Measurements from ENCODE around the gene CYB561. TPM values are rescaled to one million over a fixed set of nuclear protein-coding genes. Genes with fewer than 3 reads are reported as not detected.
"Not testable (repeated sequence)": the region's sequence is repeated elsewhere in the genome, so short reads cannot be mapped to it uniquely, and the experiment has no call there.

CYB561 gene
- total RNA-seq, 2 experiments from 2014 or later = 29.1 to 32.0 TPM

DNA sequence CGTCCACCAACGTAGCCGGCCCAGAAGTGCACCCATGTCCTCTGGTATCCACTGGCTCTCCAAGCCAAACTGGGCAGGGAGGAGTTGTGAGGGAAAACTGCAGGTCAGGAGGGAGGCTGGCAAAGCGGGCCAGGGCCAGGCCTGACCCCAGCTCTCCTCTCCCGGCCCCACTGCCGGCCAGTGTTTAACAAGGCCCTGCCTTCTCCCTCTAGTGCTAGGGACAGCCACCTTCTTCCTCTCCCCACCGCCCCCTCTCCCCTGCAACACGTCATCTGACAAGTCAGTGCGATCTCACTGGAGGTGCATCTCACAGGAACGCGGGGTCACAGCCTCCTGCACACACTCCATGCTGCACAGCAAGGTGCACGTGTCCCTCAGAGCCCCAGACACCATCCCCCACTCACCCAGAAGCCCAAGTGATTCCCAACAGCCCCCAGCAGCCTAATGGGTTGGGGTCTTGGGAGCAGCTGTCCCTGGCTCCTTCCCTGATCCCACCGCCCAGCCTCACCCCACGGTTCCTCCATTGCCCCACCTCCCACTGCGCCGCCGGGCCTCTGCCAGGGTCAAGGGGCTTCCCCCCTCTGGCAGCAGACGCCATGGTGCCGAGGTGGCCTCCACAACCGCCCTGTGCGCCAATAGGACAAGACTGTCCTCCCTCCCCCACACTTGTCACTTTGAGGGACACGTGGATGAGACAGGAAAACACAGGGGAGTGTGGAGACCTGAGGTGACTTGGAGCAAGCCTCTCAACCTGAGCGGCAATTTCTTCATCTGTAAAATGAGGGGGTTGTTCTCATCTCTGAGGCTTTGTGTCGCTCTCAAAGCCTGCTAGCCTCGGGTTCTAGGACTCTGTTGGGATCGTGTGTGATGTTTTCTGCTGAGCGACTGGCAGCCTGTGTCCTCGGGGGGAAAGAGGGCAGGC, 29.6 kb upstream of the CYB561 start:
- Mint-ChIP-seq H3K27me3 (peaks cover 54% of the 10 kb centered on the region), H3K27ac (no peak overlapping the region), H3K4me1 (peaks cover 6% of the 10 kb centered on the region), H3K9me3 (no peaks in the 10 kb centered on the region), H3K36me3 (no peaks in the 10 kb centered on the region), H3K4me3 (peak overlapping the region; percentile 49)
- POLR2A ChIA-PET = no interaction called here
- no peak for ATAC-seq (ENCODE audit: low read depth)
- DNase-seq = no peak

- H3K27me3 Mint-ChIP-seq = peaks cover 54% of the 10 kb centered on the region
- ATAC-seq (ENCODE audit: low read depth) = no peak
- no peak overlapping the region for H3K4me3 Mint-ChIP-seq
- peaks cover 6% of the 10 kb centered on the region for H3K4me1 Mint-ChIP-seq
- POLR2A ChIA-PET = no interaction called here
- no peaks in the 10 kb centered on the region for H3K9me3 Mint-ChIP-seq
- DNase-seq = no peak
- H3K36me3 Mint-ChIP-seq = no peaks in the 10 kb centered on the region
- H3K27ac Mint-ChIP-seq = no peak overlapping the region
Measured at GRCh38 chr17:63474586-63475460, 28.7 kb upstream of the CYB561 start.

- POLR2A ChIA-PET = no interaction called here
- Mint-ChIP-seq H3K4me1 (peaks cover 6% of the 10 kb centered on the region), H3K27ac (no peak overlapping the region), H3K36me3 (no peaks in the 10 kb centered on the region), H3K9me3 (no peaks in the 10 kb centered on the region), H3K27me3 (peaks cover 52% of the 10 kb centered on the region), H3K4me3 (no peak overlapping the region)
- ATAC-seq (ENCODE audit: low read depth) (no peak), DNase-seq (no peak)
Measured at GRCh38 chr17:63474174-63474573, 28.1 kb upstream of the CYB561 start.

DNA sequence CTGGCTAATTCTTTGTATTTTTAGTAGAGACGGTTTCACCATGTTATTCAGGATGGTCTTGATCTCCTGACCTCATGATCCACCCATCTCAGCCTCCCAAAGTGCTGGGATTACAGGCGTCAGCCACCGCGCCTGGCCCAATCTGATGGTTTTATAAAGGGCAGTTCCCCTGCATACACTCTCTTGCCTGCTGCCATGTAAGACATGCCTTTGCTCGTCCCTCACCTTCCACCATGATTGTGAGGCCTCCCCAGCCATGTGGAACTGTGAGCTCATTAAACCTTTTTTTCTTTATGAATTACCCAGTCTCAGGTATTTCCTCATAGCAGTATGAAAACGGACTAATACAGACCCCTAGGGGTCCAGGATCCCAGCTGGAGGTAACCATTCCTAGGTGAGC, 22.0 kb upstream of the CYB561 start:
- ATAC-seq (ENCODE audit: low read depth); H3K36me3 Mint-ChIP-seq; H3K9me3 Mint-ChIP-seq; H3K27ac Mint-ChIP-seq; H3K4me1 Mint-ChIP-seq; POLR2A ChIA-PET; H3K4me3 Mint-ChIP-seq; DNase-seq: not testable (repeated sequence)
- H3K27me3 Mint-ChIP-seq = peaks cover 24% of the 10 kb centered on the region

GRCh38 chr17:63464691-63465236, 18.7 kb upstream of the CYB561 start:
- Mint-ChIP-seq H3K9me3 (no peaks in the 10 kb centered on the region), H3K36me3 (no peaks in the 10 kb centered on the region), H3K27me3 (peaks cover 21% of the 10 kb centered on the region), H3K27ac (no peak overlapping the region), H3K4me3 (no peak overlapping the region), H3K4me1 (no peaks in the 10 kb centered on the region)
- ATAC-seq (ENCODE audit: low read depth) (no peak), DNase-seq (no peak)
- POLR2A ChIA-PET = no interaction called here

DNA sequence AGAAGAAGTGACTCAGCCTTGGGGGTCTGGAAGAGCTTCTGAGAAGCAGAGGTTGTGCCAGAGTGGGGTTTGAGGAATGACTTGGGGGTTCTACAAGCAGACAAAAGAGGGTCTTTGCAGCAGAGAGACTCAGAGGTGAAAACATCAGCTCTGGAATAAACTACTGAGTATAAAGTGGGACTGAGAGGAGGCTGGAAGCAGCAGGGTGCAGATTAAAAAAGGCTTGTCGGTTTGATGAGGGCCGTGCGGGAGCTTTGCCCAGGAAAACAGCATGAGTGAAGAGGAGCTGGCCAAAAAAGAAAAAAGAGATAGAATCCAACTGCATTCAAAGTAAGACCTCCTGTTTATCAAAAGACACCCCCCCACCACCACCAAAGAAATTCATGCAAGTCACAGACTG, 17.7 kb upstream of the CYB561 start:
- DNase-seq = no peak
- no peaks in the 10 kb centered on the region for H3K4me1 Mint-ChIP-seq
- no peaks in the 10 kb centered on the region for H3K9me3 Mint-ChIP-seq
- no peak for ATAC-seq (ENCODE audit: low read depth)
- H3K27me3 Mint-ChIP-seq = peaks cover 21% of the 10 kb centered on the region
- POLR2A ChIA-PET = no interaction called here
- H3K27ac Mint-ChIP-seq = no peak overlapping the region
- H3K4me3 Mint-ChIP-seq = no peak overlapping the region
- no peaks in the 10 kb centered on the region for H3K36me3 Mint-ChIP-seq

DNA sequence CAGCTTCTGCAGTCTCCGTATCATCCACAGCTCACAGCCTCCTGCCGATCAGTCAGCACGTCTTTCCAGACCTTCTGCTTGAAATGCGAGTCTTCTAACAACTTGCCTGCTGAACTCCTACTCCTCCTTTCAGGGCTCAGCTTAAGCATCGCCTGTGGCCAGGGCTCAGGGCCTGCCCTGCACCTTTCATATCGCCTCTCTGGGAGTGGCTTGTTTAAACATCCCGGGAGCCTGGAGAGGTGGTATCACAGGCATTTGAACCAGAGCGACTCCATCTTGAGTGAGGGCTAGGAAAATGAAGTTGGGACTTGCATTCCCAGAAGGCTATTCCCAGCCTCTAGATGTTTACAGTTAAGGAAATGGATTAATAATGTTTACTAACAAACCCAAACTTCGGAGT, 13.9 kb upstream of the CYB561 start:
- H3K36me3 Mint-ChIP-seq = no peaks in the 10 kb centered on the region
- ATAC-seq (ENCODE audit: low read depth) (no peak), DNase-seq (no peak)
- POLR2A ChIA-PET = no interaction called here
- H3K27ac Mint-ChIP-seq = no peak overlapping the region
- peaks cover 25% of the 10 kb centered on the region for H3K27me3 Mint-ChIP-seq
- no peak overlapping the region for H3K4me3 Mint-ChIP-seq
- no peaks in the 10 kb centered on the region for H3K4me1 Mint-ChIP-seq
- no peaks in the 10 kb centered on the region for H3K9me3 Mint-ChIP-seq

DNA sequence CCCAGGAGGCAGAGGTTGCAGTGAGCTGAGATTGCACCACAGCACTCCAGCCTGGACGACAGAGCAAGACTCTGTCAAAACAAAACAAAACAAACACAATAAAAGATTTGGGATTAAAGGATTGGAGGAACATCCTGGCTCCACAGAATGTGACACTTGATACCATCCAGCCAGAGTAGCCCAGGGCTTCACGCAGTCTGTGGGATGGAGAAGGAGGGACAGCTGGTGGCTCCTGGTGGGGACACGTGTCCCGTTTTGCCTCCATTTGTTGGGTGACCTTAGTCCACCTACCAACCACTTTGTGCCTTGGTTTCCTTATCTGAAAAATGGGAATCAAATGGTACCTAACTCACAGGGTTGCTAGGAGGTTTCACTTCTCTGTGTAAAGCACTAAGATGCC, 12.4 kb upstream of the CYB561 start:
- no peak overlapping the region for H3K27ac Mint-ChIP-seq
- POLR2A ChIA-PET = no interaction called here
- peaks cover 14% of the 10 kb centered on the region for H3K27me3 Mint-ChIP-seq
- ATAC-seq (ENCODE audit: low read depth) (no peak), DNase-seq (no peak)
- H3K4me1 Mint-ChIP-seq = no peaks in the 10 kb centered on the region
- no peaks in the 10 kb centered on the region for H3K36me3 Mint-ChIP-seq
- no peak overlapping the region for H3K4me3 Mint-ChIP-seq
- no peaks in the 10 kb centered on the region for H3K9me3 Mint-ChIP-seq

DNA sequence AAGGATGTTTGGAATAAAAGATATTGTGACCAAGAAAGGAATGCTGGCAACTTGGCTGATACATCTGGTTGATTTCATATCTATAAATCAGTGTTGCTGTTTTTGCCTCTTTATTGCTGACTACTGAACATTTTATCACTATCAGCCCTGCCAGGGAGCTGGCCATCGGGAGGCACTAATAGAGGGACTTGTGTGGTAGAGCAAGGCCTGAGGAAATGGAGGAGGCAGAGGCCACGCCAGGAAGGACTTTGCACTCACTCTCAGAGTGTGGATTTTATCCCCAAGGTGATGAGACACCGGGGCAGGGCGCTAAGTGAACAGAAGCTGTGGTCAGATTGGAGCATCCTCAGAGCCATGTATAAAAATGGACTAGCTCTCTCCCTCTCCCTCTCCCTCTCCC, 9.3 kb upstream of the CYB561 start:
- POLR2A ChIA-PET = interaction anchor here (1.0 kb wide), 1 partner anchor 28 kb away, joined by 4 read pairs; no protein-coding TSS in a partner anchor
- H3K4me1 Mint-ChIP-seq = peaks cover 2% of the 10 kb centered on the region
- no peaks in the 10 kb centered on the region for H3K36me3 Mint-ChIP-seq
- no peak for DNase-seq
- H3K27ac Mint-ChIP-seq = no peak overlapping the region
- ATAC-seq (ENCODE audit: low read depth) = no peak
- peaks cover 19% of the 10 kb centered on the region for H3K27me3 Mint-ChIP-seq
- no peak overlapping the region for H3K4me3 Mint-ChIP-seq
- no peaks in the 10 kb centered on the region for H3K9me3 Mint-ChIP-seq

- no peaks in the 10 kb centered on the region for H3K36me3 Mint-ChIP-seq
- no peaks in the 10 kb centered on the region for H3K9me3 Mint-ChIP-seq
- peaks cover 20% of the 10 kb centered on the region for H3K27me3 Mint-ChIP-seq
- DNase-seq (no peak), ATAC-seq (ENCODE audit: low read depth) (no peak)
- no peak overlapping the region for H3K4me3 Mint-ChIP-seq
- H3K4me1 Mint-ChIP-seq = peaks cover 3% of the 10 kb centered on the region
- POLR2A ChIA-PET = interaction anchor here (0.8 to 1.0 kb wide), 2 partner anchors 24 to 27 kb away, joined by 3 to 4 read pairs; no protein-coding TSS in a partner anchor
- no peak overlapping the region for H3K27ac Mint-ChIP-seq
Measured at GRCh38 chr17:63454915-63455314, 8.8 kb upstream of the CYB561 start.

GRCh38 chr17:63454357-63454756, 8.3 kb upstream of the CYB561 start:
- POLR2A ChIA-PET = interaction anchor here (0.8 to 1.0 kb wide), 2 partner anchors 24 to 27 kb away, joined by 3 to 4 read pairs; no protein-coding TSS in a partner anchor
- not testable (repeated sequence) for H3K4me3 Mint-ChIP-seq; H3K36me3 Mint-ChIP-seq; H3K4me1 Mint-ChIP-seq; DNase-seq; H3K9me3 Mint-ChIP-seq; H3K27ac Mint-ChIP-seq; ATAC-seq (ENCODE audit: low read depth)
- H3K27me3 Mint-ChIP-seq = peaks cover 19% of the 10 kb centered on the region

DNA sequence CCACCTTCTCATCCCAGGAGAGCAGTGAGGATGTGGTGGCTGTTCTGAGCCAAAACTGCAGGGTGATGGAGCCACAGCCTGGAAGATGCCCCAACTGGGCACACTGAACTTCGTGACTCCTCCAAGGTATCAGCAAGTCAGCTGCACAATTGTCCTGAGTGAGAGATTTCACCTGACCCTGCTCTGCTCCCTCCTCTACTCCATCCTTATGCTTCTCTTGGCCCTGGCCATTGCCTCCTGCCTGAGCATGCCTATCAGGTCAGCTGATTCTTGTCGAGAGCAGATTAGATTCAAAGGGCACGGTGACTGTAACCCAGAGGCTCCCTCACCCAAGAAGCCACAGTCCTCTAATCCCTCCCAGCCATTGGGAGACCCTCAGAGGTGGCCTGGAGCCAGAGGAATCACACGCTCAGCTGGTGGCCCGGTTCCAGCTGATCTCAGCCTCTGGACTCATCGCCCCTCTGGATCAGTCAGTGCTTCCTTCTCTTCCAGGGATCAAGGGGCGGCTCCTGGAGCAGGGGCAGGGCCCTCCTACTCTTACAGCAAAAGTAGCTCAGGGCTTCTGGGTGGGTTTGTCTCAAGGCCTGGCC, 7.0 kb upstream of the CYB561 start:
- POLR2A ChIA-PET = no interaction called here
- H3K4me1 Mint-ChIP-seq = peaks cover 5% of the 10 kb centered on the region
- ATAC-seq (ENCODE audit: low read depth) = no peak

More for the DNA sequence above, 7.0 kb upstream of the CYB561 start:
- H3K27ac Mint-ChIP-seq = no peak overlapping the region
- no peak overlapping the region for H3K4me3 Mint-ChIP-seq
- H3K36me3 Mint-ChIP-seq = no peaks in the 10 kb centered on the region
- no peaks in the 10 kb centered on the region for H3K9me3 Mint-ChIP-seq
- H3K27me3 Mint-ChIP-seq = peaks cover 24% of the 10 kb centered on the region
- DNase-seq = no peak
